ENCODE data around the gene TAF1. TPM values are rescaled to one million over a fixed set of nuclear protein-coding genes. Genes with fewer than 3 reads are reported as not detected.

Gene TAF1
- polyA plus RNA-seq, 3 donors: 4.0 to 19.7 (median 5.2) TPM

DNA sequence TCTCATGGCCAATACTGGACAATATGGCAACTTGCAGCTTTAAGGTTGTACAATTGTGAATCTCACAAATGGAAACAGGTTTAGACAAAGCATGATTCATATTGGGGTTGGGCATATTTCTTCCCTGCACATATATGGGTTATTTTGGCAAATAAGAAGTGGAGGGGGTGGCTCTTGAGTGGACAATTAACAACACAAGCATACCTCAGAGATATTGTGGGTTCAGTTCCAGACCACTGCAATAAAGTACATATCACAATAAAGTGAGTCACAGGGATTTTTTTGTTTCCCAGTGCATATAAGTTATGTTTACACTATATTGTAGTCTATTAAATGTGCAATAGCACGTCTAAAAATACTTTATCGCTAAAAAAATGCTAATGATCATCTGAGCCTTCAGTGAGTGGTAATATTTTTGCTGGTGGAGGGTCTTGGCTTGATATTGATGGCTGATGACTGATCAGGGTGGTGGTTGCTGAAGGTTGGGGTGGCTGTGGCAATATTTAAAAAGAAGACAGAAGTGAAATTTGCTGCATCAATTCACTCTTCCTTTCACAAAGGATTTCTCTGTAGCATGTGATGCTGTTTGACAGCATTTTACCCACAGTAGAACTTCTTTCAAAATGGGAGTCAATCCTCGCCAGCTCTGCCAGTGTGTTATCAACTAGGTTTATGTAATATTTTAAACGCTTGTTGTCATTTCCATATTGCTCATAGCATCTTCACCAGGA lies 116.2 kb downstream of the TAF1 start:
- Histone ChIP-seq H3K27ac (ENCODE audit: low read depth in 1 of 2, low read length in 2 of 2) (peak overlapping the region in 1 of 2 donors; percentile 33), H3K27me3 (ENCODE audit: control insufficient read depth in 2 of 2, insufficient read depth in 2 of 2, low read length in 2 of 2) (no peaks in the 10 kb centered on the region), H4K20me1 (ENCODE audit: insufficient read depth, low read length) (no peaks in the 10 kb centered on the region), H3K4me2 (replicated peaks; ENCODE audit: extremely low read depth, low read length, poor library complexity, severe bottlenecking) (no peak overlapping the region), H3K4me1 (ENCODE audit: control insufficient read depth in 1 of 2, insufficient read depth in 2 of 2, low read length in 2 of 2) (peaks cover 11 to 16% of the 10 kb centered on the region in 2 donors), H3K4me3 (replicated peaks in 1 of 3; ENCODE audit: low read depth in 2 of 3, low read length in 3 of 3) (no peak overlapping the region), H3K9me3 (replicated peaks in 1 of 2; ENCODE audit: control insufficient read depth in 1 of 2, insufficient read depth in 1 of 2, low read length in 2 of 2) (no peaks in the 10 kb centered on the region), H3K36me3 (replicated peaks in 1 of 2; ENCODE audit: control insufficient read depth in 1 of 2, insufficient read depth in 2 of 2, low read length in 2 of 2) (no peaks in the 10 kb centered on the region), H2AFZ (ENCODE audit: insufficient read depth, low read depth, low read length, poor library complexity, severe bottlenecking) (no peak overlapping the region), H3K79me2 (ENCODE audit: insufficient read depth, low read length) (no peaks in the 10 kb centered on the region), H3K9ac (ENCODE audit: insufficient read depth, low read length, poor library complexity, severe bottlenecking) (no peak overlapping the region)
- no peaks in the 10 kb centered on the region for H3K36me3 Mint-ChIP-seq
- H3K27ac Mint-ChIP-seq: peak overlapping the region in 6 of 7 donors; percentile 6 to 82 (median 73)
- peaks cover 0 to 5% (median 0%) of the 10 kb centered on the region in 3 donors for H3K27me3 Mint-ChIP-seq (ENCODE audit: low read depth in 3 of 3)
- no CpG with 5 or more reads among the region's 4 CpGs for WGBS (ENCODE audit: insufficient coverage)
- TF ChIP-seq, protein P1, sequence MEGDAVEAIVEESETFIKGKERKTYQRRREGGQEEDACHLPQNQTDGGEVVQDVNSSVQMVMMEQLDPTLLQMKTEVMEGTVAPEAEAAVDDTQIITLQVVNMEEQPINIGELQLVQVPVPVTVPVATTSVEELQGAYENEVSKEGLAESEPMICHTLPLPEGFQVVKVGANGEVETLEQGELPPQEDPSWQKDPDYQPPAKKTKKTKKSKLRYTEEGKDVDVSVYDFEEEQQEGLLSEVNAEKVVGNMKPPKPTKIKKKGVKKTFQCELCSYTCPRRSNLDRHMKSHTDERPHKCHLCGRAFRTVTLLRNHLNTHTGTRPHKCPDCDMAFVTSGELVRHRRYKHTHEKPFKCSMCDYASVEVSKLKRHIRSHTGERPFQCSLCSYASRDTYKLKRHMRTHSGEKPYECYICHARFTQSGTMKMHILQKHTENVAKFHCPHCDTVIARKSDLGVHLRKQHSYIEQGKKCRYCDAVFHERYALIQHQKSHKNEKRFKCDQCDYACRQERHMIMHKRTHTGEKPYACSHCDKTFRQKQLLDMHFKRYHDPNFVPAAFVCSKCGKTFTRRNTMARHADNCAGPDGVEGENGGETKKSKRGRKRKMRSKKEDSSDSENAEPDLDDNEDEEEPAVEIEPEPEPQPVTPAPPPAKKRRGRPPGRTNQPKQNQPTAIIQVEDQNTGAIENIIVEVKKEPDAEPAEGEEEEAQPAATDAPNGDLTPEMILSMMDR (IDR thresholded peaks at IDR 0.05): no peak
- peaks cover 14% of the 10 kb centered on the region for H3K4me1 Mint-ChIP-seq
- H3K4me3 Mint-ChIP-seq: peak overlapping the region; percentile 41 to 71
- intact Hi-C loops (cut with micrococcal nuclease): no loop called here
- peaks cover 0 to 3% (median 0%) of the 10 kb centered on the region in 7 donors for H3K9me3 Mint-ChIP-seq
- peak in 2 of 3 donors; percentile 10 to 25 for DNase-seq

DNA sequence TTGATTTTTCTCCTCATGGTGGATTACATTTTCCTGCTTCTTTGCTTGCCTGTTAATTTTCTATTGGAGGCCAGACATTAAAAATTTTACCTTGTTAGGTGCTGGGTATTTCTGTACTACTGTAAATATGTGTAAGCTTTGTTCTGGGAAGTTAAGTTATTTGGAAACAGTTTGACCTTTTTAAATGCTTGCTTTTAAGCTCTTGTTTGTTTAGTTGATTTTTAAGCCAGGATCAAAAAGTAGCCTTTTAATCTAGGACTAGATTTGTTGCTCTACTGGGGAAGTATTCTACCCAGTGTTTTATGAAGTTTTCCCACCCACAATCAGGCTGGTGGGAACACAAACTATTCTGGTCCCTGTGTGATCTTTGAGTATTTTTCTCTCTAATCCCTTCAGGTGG lies 121.7 kb downstream of the TAF1 start:
- H3K27ac Mint-ChIP-seq: no peak overlapping the region
- no peaks in the 10 kb centered on the region for H3K36me3 ChIP-seq (replicated peaks in 1 of 2; ENCODE audit: control insufficient read depth in 1 of 2, insufficient read depth in 2 of 2, low read length in 2 of 2)
- H3K27ac ChIP-seq (ENCODE audit: low read depth in 1 of 2, low read length in 2 of 2): no peak overlapping the region
- no peak overlapping the region for H3K4me3 Mint-ChIP-seq
- intact Hi-C loops (cut with micrococcal nuclease): no loop called here
- H3K4me1 ChIP-seq (ENCODE audit: control insufficient read depth in 1 of 2, insufficient read depth in 2 of 2, low read length in 2 of 2): peaks cover under 1 to 4% of the 10 kb centered on the region in 2 donors
- H4K20me1 ChIP-seq (ENCODE audit: insufficient read depth, low read length): no peaks in the 10 kb centered on the region
- H3K9me3 ChIP-seq (replicated peaks in 1 of 2; ENCODE audit: control insufficient read depth in 1 of 2, insufficient read depth in 1 of 2, low read length in 2 of 2): no peaks in the 10 kb centered on the region
- no peak overlapping the region for H3K9ac ChIP-seq (ENCODE audit: insufficient read depth, low read length, poor library complexity, severe bottlenecking)
- no peak overlapping the region for H3K4me2 ChIP-seq (replicated peaks; ENCODE audit: extremely low read depth, low read length, poor library complexity, severe bottlenecking)
- peaks cover 0 to 9% (median 2%) of the 10 kb centered on the region in 7 donors for H3K9me3 Mint-ChIP-seq
- H2AFZ ChIP-seq (ENCODE audit: insufficient read depth, low read depth, low read length, poor library complexity, severe bottlenecking): no peak overlapping the region
- TF ChIP-seq, protein P1 (IDR thresholded peaks at IDR 0.05): no peak
- H3K79me2 ChIP-seq (ENCODE audit: insufficient read depth, low read length): no peaks in the 10 kb centered on the region
- H3K27me3 ChIP-seq (ENCODE audit: control insufficient read depth in 2 of 2, insufficient read depth in 2 of 2, low read length in 2 of 2): no peaks in the 10 kb centered on the region
- DNase-seq: no peak
- H3K4me1 Mint-ChIP-seq: peaks cover 10% of the 10 kb centered on the region
- H3K27me3 Mint-ChIP-seq (ENCODE audit: low read depth in 3 of 3): peaks cover 0 to 10% (median 3%) of the 10 kb centered on the region in 3 donors
- H3K4me3 ChIP-seq (replicated peaks in 1 of 3; ENCODE audit: low read depth in 2 of 3, low read length in 3 of 3): no peak overlapping the region
- H3K36me3 Mint-ChIP-seq: peaks cover 0 to 2% of the 10 kb centered on the region in 2 donors

Data from CD14-positive monocyte (primary cell).